DND-41 (cell line): ENCODE data around the gene MAG.

ENCODE experiments used
- ATAC-seq: fragments of 200-7000 bp; cut with Tn5 transposase; 3 replicates; pipeline ENCODE4 v1.9.1; 2021; ENCODE audit warnings: low read depth; ENCODE audit not compliant: insufficient read depth
- DNase-seq: peaks from one replicate; pipeline ENCODE4 v3.0.0-alpha.2; 2020
- H2AFZ ChIP-seq: 2 replicates; pipeline ENCODE4 v1.6.0; 2012; ENCODE audit warnings: low read depth, low read length
- H3K27ac ChIP-seq: 2 replicates; pipeline ENCODE4 v1.5.1; 2012; ENCODE audit warnings: low read length, inconsistent platforms
- H3K27me3 ChIP-seq: fragments of 200-600 bp; sonication (generic); 2 replicates; pipeline ENCODE4 v1.6.0; 2012; ENCODE audit warnings: low read length, mild to moderate bottlenecking, inconsistent platforms; ENCODE audit not compliant: insufficient read depth, poor library complexity
- H3K36me3 ChIP-seq: 2 replicates; pipeline ENCODE4 v1.5.1; 2012; ENCODE audit warnings: low read length, inconsistent platforms; ENCODE audit not compliant: insufficient read depth
- H3K4me1 ChIP-seq: 2 replicates; pipeline ENCODE4 v1.5.1; 2012; ENCODE audit warnings: mild to moderate bottlenecking, low read length; ENCODE audit not compliant: insufficient read depth
- H3K4me2 ChIP-seq: 2 replicates; pipeline ENCODE4 v1.6.0; 2012; ENCODE audit warnings: mild to moderate bottlenecking, moderate library complexity, low read length, inconsistent platforms; ENCODE audit not compliant: insufficient read depth
- H3K4me3 ChIP-seq, 2 experiments: fragments of 200-600 bp in 1 of 2; shearing (Covaris generic) in 1 of 2; 2 replicates each; pipeline ENCODE4 v1.5.1; 2012 to 2016; ENCODE audit warnings: inconsistent platforms in 2 of 2, low read length in 2 of 2, mild to moderate bottlenecking in 2 of 2, low read depth in 1 of 2, moderate library complexity in 1 of 2
- H3K79me2 ChIP-seq: 2 replicates; pipeline ENCODE4 v1.6.0; 2012; ENCODE audit warnings: low read length, inconsistent platforms; ENCODE audit not compliant: insufficient read depth
- H3K9ac ChIP-seq: 2 replicates; pipeline ENCODE4 v1.6.0; 2012; ENCODE audit warnings: low read depth, mild to moderate bottlenecking, inconsistent platforms, low read length, moderate library complexity
- H3K9me3 ChIP-seq: 2 replicates; pipeline ENCODE4 v1.5.1; 2012; ENCODE audit warnings: low read length, moderate library complexity, mild to moderate bottlenecking, inconsistent platforms; ENCODE audit not compliant: insufficient read depth, severe bottlenecking
- H4K20me1 ChIP-seq: 2 replicates; pipeline ENCODE4 v1.6.0; 2012; ENCODE audit warnings: low read length; ENCODE audit not compliant: insufficient read depth
- EZH2 ChIP-seq: IDR thresholded peaks from 3 replicates; pipeline ENCODE4 v1.6.1; 2012; ENCODE audit warnings: borderline replicate concordance, low read depth, mild to moderate bottlenecking, moderate library complexity, low read length, inconsistent platforms; ENCODE audit not compliant: severe bottlenecking
- TF ChIP-seq, protein P1 (sequence below): IDR thresholded peaks from 2 replicates; pipeline ENCODE4 v1.5.1; 2012; ENCODE audit warnings: borderline replicate concordance, low read length, moderate library complexity, mild to moderate bottlenecking; ENCODE audit not compliant: poor library complexity, severe bottlenecking; ENCODE audit errors: extremely low read depth

The MAG gene

GRCh38 chr19:35318679-35319448, 26.9 kb downstream of the MAG start:
- H3K27ac ChIP-seq: no peak overlapping the region
- no peaks in the 10 kb centered on the region for H3K27me3 ChIP-seq
- no peaks in the 10 kb centered on the region for H3K9me3 ChIP-seq
- no peak for ATAC-seq
- H2AFZ ChIP-seq: no peak overlapping the region
- no peaks in the 10 kb centered on the region for H3K79me2 ChIP-seq
- no peak overlapping the region for H3K4me3 ChIP-seq
- 0 out of 2 replicates have a peak, but pooled peaks cover 2% of the 10 kb centered on the region for H4K20me1 ChIP-seq
- TF ChIP-seq, protein P1, sequence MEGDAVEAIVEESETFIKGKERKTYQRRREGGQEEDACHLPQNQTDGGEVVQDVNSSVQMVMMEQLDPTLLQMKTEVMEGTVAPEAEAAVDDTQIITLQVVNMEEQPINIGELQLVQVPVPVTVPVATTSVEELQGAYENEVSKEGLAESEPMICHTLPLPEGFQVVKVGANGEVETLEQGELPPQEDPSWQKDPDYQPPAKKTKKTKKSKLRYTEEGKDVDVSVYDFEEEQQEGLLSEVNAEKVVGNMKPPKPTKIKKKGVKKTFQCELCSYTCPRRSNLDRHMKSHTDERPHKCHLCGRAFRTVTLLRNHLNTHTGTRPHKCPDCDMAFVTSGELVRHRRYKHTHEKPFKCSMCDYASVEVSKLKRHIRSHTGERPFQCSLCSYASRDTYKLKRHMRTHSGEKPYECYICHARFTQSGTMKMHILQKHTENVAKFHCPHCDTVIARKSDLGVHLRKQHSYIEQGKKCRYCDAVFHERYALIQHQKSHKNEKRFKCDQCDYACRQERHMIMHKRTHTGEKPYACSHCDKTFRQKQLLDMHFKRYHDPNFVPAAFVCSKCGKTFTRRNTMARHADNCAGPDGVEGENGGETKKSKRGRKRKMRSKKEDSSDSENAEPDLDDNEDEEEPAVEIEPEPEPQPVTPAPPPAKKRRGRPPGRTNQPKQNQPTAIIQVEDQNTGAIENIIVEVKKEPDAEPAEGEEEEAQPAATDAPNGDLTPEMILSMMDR: no peak
- no peak for TF ChIP-seq EZH2
- H3K4me2 ChIP-seq: no peak overlapping the region
- no peaks in the 10 kb centered on the region for H3K36me3 ChIP-seq
- DNase-seq: no peak
- H3K4me1 ChIP-seq: no peaks in the 10 kb centered on the region
- no peak overlapping the region for H3K9ac ChIP-seq

GRCh38 chr19:35320065-35320713, 28.2 kb downstream of the MAG start:
- TF ChIP-seq EZH2: no peak
- TF ChIP-seq, protein P1: no peak
- Histone ChIP-seq H3K4me1 (no peaks in the 10 kb centered on the region), H3K36me3 (no peaks in the 10 kb centered on the region), H3K4me2 (no peak overlapping the region), H3K79me2 (no peaks in the 10 kb centered on the region), H3K9ac (no peak overlapping the region), H3K27ac (no peak overlapping the region), H2AFZ (no peak overlapping the region), H4K20me1 (no peaks in the 10 kb centered on the region), H3K9me3 (no peaks in the 10 kb centered on the region), H3K27me3 (no peaks in the 10 kb centered on the region), H3K4me3 (no peak overlapping the region)
- ATAC-seq (no peak), DNase-seq (no peak)

DNA sequence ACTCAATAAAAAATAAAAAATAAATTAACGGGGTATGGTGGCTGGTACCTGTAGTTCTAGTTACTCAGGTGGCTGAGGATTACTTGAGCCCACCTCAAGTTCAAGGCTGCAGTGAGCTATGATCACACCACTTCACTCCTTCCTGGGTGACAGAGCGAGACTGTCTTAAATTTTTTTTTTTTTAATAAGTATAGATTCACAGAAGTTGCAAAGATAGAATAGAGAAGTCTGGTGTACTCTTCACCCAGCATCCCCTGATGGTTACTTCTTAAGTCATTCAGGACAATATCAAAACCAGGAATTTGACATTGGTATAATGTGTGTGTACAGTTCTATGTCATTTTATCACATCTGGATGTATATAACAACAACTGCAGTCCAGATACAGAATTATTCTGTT, 29.3 kb downstream of the MAG start:
- no peaks in the 10 kb centered on the region for H3K36me3 ChIP-seq
- H3K4me2 ChIP-seq: no peak overlapping the region
- H3K9me3 ChIP-seq: no peaks in the 10 kb centered on the region
- DNase-seq (no peak), ATAC-seq (no peak)
- no peak overlapping the region for H3K27ac ChIP-seq
- no peak overlapping the region for H3K9ac ChIP-seq
- peaks cover 4% of the 10 kb centered on the region for H3K27me3 ChIP-seq
- no peak overlapping the region for H3K4me3 ChIP-seq
- no peaks in the 10 kb centered on the region for H3K4me1 ChIP-seq
- TF ChIP-seq EZH2: no peak
- TF ChIP-seq, protein P1: no peak
- no peaks in the 10 kb centered on the region for H3K79me2 ChIP-seq
- no peaks in the 10 kb centered on the region for H4K20me1 ChIP-seq
- H2AFZ ChIP-seq: no peak overlapping the region
